GM12878 (cell line): Measurements from ENCODE around the gene PPP1R3F. TPM values are rescaled to one million over a fixed set of nuclear protein-coding genes. Genes with fewer than 3 reads are reported as not detected.

Experiments
- ATAC-seq: fragments of 200-7000 bp; cut with Tn5 transposase; 3 replicates; pipeline ENCODE4 v1.9.1; 2020; ENCODE audit warnings: mild to moderate bottlenecking, moderate library complexity
- BruUV-seq: library from RNA; stranded (reverse); fragments of 400-500 nt; replicated peaks from 2 replicates; lab custom pipeline; 2021; lab: Mats Ljungman, UMichigan
- CTCF ChIA-PET: fragments of 300-600 bp; sonication (Branson Sonifier 250); formaldehyde crosslinking; extraction: SDS; loops from one replicate; lab custom pipeline; 2021; ENCODE audit warnings: inconsistent platforms; lab: Yijun Ruan, JAX
- POLR2A ChIA-PET: fragments of 350-600 bp; formaldehyde crosslinking; extraction: SDS; loops from one replicate; lab custom pipeline; 2021; ENCODE audit warnings: inconsistent platforms; lab: Charles Lee
- RAD21 ChIA-PET: fragments of 300-600 bp; sonication (Branson Sonifier 250); formaldehyde crosslinking; loops from one replicate; lab custom pipeline; 2023; ENCODE audit warnings: antibody characterized with exemption; ENCODE audit not compliant: unreplicated experiment; lab: Charles Lee
- SMC1A ChIA-PET: fragments of 300-600 bp; sonication (Branson Sonifier 250); formaldehyde crosslinking; loops from one replicate; lab custom pipeline; 2023; ENCODE audit not compliant: unreplicated experiment, uncharacterized antibody; lab: Charles Lee
- DNase-seq: peaks from one replicate; pipeline ENCODE4 v3.0.0-alpha.2; 2011; ENCODE audit warnings: low read depth, low spot score
- FAIRE-seq: peaks from 3 replicates; lab custom pipeline; 2011; peaks lifted over from hg19 to GRCh38; lab: Jason Lieb, UNC
- H2AFZ ChIP-seq: 2 replicates; pipeline ENCODE4 v1.6.0; 2011; ENCODE audit warnings: low read depth, low read length, control low read depth; ENCODE audit not compliant: control insufficient read depth
- H3K27ac ChIP-seq: 2 replicates; pipeline ENCODE4 v1.5.1; 2011; ENCODE audit warnings: control low read depth; ENCODE audit not compliant: control insufficient read depth, insufficient read depth
- H3K27me3 ChIP-seq, 2 experiments: replicated peaks in 1 of 2; 2 replicates each; pipeline versions ENCODE4 v1.6.0 to v1.6.1; 2011; ENCODE audit warnings: low read length in 1 of 2; ENCODE audit not compliant: control insufficient read depth in 2 of 2, insufficient read depth in 2 of 2
- H3K36me3 ChIP-seq, 2 experiments: 2 replicates each; pipeline ENCODE4 v1.5.1; 2011; ENCODE audit warnings: low read length in 1 of 2; ENCODE audit not compliant: control insufficient read depth in 2 of 2, insufficient read depth in 2 of 2
- H3K4me1 ChIP-seq: 2 replicates; pipeline ENCODE4 v1.6.1; 2011; ENCODE audit warnings: mild to moderate bottlenecking, low read length, moderate library complexity, mixed read lengths; ENCODE audit not compliant: control insufficient read depth, insufficient read depth
- H3K4me2 ChIP-seq: 2 replicates; pipeline ENCODE4 v1.6.0; 2011; ENCODE audit warnings: control low read depth; ENCODE audit not compliant: control insufficient read depth, insufficient read depth
- H3K4me3 ChIP-seq: fragments of 200-600 bp; sonication (generic); 2 replicates; pipeline ENCODE4 v1.5.1; 2016
- H3K79me2 ChIP-seq: 2 replicates; pipeline ENCODE4 v1.6.0; 2011; ENCODE audit warnings: low read length; ENCODE audit not compliant: control insufficient read depth, insufficient read depth
- H3K9ac ChIP-seq: 2 replicates; pipeline ENCODE4 v1.8.0; 2011; ENCODE audit warnings: low read length, control low read depth, mixed read lengths; ENCODE audit not compliant: control insufficient read depth, insufficient read depth
- H3K9me3 ChIP-seq: replicated peaks from 3 replicates; pipeline ENCODE4 v1.5.1; 2011; ENCODE audit warnings: mild to moderate bottlenecking, low read length; ENCODE audit not compliant: control insufficient read depth, insufficient read depth
- H4K20me1 ChIP-seq: 2 replicates; pipeline ENCODE4 v1.6.0; 2011; ENCODE audit not compliant: control insufficient read depth, insufficient read depth
- CEBPB ChIP-seq, 2 experiments: fragments of 150-350 bp in 1 of 2; IDR thresholded peaks; 2 replicates each; pipeline ENCODE4 v1.6.1; 2012 to 2014; ENCODE audit warnings: low read depth in 2 of 2, low read length in 2 of 2, borderline replicate concordance in 1 of 2, inconsistent platforms in 1 of 2
- CHD1 ChIP-seq: IDR thresholded peaks from 2 replicates; pipeline ENCODE4 v1.6.1; 2012; ENCODE audit warnings: low read depth, low read length, improper control_type of control experiment
- IKZF1 ChIP-seq: fragments of 450-650 bp; conservative IDR thresholded peaks from 2 replicates; pipeline ENCODE4 v1.6.1; 2017; ENCODE audit warnings: antibody characterized with exemption, mild to moderate bottlenecking
- JUND ChIP-seq: IDR thresholded peaks from 2 replicates; pipeline ENCODE4 v1.6.1; 2012; ENCODE audit warnings: low read depth, mild to moderate bottlenecking, low read length, improper control_type of control experiment, moderate library complexity
- SIN3A ChIP-seq: IDR thresholded peaks from 2 replicates; pipeline ENCODE4 v1.6.1; 2012; ENCODE audit warnings: low read depth, low read length, improper control_type of control experiment
- SMC3 ChIP-seq: IDR thresholded peaks from 2 replicates; pipeline ENCODE4 v1.6.1; 2011; ENCODE audit warnings: low read length, improper control_type of control experiment, borderline replicate concordance
- SPI1 ChIP-seq: IDR thresholded peaks from 2 replicates; pipeline ENCODE4 v1.6.1; 2011; ENCODE audit warnings: low read depth, mild to moderate bottlenecking, low read length, moderate library complexity, borderline replicate concordance; ENCODE audit not compliant: insufficient read depth
- STAT1 ChIP-seq: fragments of 450-650 bp; conservative IDR thresholded peaks from 2 replicates; pipeline ENCODE4 v1.6.1; 2014; ENCODE audit warnings: antibody characterized with exemption, mild to moderate bottlenecking
- TCF12 ChIP-seq: IDR thresholded peaks from 2 replicates; pipeline ENCODE4 v1.6.1; 2011; ENCODE audit warnings: low read depth, mild to moderate bottlenecking, low read length
- TCF3 ChIP-seq: IDR thresholded peaks from 2 replicates; pipeline ENCODE4 v1.6.1; 2012; ENCODE audit warnings: low read depth, mild to moderate bottlenecking, low read length, borderline replicate concordance; ENCODE audit not compliant: insufficient read depth
- ZNF622 ChIP-seq: fragments of 450-650 bp; IDR thresholded peaks from 2 replicates; pipeline ENCODE4 v1.6.1; 2017; ENCODE audit warnings: mild to moderate bottlenecking, inconsistent platforms
- ZZZ3 ChIP-seq: IDR thresholded peaks from 2 replicates; pipeline ENCODE4 v1.6.1; 2011; ENCODE audit warnings: low read depth; ENCODE audit not compliant: control insufficient read depth, insufficient read length
- WGBS: methylation state at CpG from one replicate; pipeline ENCODE4 v1.1.6; 2016; ENCODE audit warnings: low lambda C conversion rate; ENCODE audit not compliant: insufficient replicate concordance, insufficient coverage; ENCODE audit errors: missing lambda C conversion rate; 5-methylcytosine and 5-hydroxymethylcytosine counted together
- in situ Hi-C: fragments of 300-500 bp; cut with MboI; formaldehyde crosslinking; loops from 9 replicates; pipeline ENCODE4 v1.14.3; 2018; ENCODE audit warnings: mixed read lengths
- intact Hi-C: fragments of 100-400 bp; cut with micrococcal nuclease; formaldehyde crosslinking; loops from one replicate; pipeline ENCODE4 v1.14.2; 2022; ENCODE audit not compliant: unreplicated experiment
- polyA plus RNA-seq, 11 experiments: library from polyadenylated mRNA; depleted of rRNA in 4 of 11; unstranded in 6 of 11; stranded (reverse) in 5 of 11; fragments of >200 nt; fragmentation: Nextera tagmentation in 4 of 11; fragmentation: Illumina TruSeq in 1 of 11; extraction: Ambion mirVana in 4 of 11; extraction: Trizol in 1 of 11; gene quantifications; 1 replicate in 1 of 11; 2 replicates in 10 of 11; pipeline versions ENCODE4 v1.2.1 to v1.2.3, GENCODE V29; 2011 to 2016; ENCODE audit warnings: inconsistent platforms in 2 of 11, missing spikeins in 2 of 11, low read depth in 1 of 11
- total RNA-seq, 4 experiments: library from RNA; depleted of rRNA in 3 of 4; stranded (reverse); fragments of >200 nt in 3 of 4; fragmentation: Illumina TruSeq in 1 of 4; extraction: Trizol in 1 of 4; gene quantifications; 2 replicates each; pipeline versions ENCODE4 v1.2.1 to v1.2.3, GENCODE V29; 2013 to 2021
- TF ChIP-seq, protein P1 (sequence below): fragments of 450-650 bp; IDR thresholded peaks from 2 replicates; pipeline ENCODE4 v1.6.1; 2017; ENCODE audit warnings: borderline replicate concordance

PPP1R3F gene
- total and polyA plus RNA-seq, 10 of the 15 experiments (the other 5 are each of a cell fraction or from before 2014, with no cell fraction given), result 0.18 to 4.4 (median 1.00) TPM

DNA sequence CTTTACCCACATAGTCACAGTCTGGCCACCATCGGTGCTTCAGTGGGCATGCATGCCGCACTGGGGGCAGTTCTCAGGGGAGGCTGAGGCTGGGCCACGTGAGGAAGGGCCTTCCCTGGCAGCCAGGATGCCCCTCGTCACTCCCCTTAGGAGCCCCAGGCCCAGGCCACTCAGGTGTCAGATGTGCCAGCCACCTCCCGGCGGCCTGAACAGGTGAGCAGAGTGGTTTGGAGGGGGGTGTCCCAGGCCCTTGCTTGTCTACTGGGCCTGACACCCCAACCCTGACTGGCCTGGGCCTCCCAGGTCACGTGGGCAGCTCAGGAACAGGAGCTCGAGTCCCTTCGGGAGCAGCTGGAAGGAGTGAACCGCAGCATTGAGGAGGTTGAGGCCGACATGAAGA, 22.2 kb upstream of the PPP1R3F start:
- no peak overlapping the region for H3K4me2 ChIP-seq
- ChIA-PET CTCF (interaction anchor here (0.6 kb wide), 1 partner anchor 12 kb away, joined by 3 read pairs; the partner anchor contains the start of gene CCDC22), RAD21 (no interaction called here), SMC1A (no interaction called here), POLR2A (no interaction called here)
- no peaks in the 10 kb centered on the region for H3K79me2 ChIP-seq
- H3K4me3 ChIP-seq, result no peak overlapping the region
- TF ChIP-seq TCF12, result no peak
- no peak for TF ChIP-seq ZNF622
- no peak for TF ChIP-seq CHD1
- no peak overlapping the region for H2AFZ ChIP-seq
- intact Hi-C loops, result no loop called here
- no TSS peak for BruUV-seq
- in situ Hi-C loops, result no loop called here
- no peaks in the 10 kb centered on the region for H3K27me3 ChIP-seq
- FAIRE-seq (no peak), DNase-seq (no peak), ATAC-seq (no peak)
- WGBS, result 74% methylated on average over 11 of the region's 11 CpGs
- H3K36me3 ChIP-seq, result peaks cover 0 to 2% of the 10 kb centered on the region in 2 experiments; a peak in 2 of 4 replicates
- no peaks in the 10 kb centered on the region for H3K4me1 ChIP-seq
- no peaks in the 10 kb centered on the region for H4K20me1 ChIP-seq
- no peaks in the 10 kb centered on the region for H3K9me3 ChIP-seq
- H3K9ac ChIP-seq, result no peak overlapping the region
- no peak overlapping the region for H3K27ac ChIP-seq

DNA sequence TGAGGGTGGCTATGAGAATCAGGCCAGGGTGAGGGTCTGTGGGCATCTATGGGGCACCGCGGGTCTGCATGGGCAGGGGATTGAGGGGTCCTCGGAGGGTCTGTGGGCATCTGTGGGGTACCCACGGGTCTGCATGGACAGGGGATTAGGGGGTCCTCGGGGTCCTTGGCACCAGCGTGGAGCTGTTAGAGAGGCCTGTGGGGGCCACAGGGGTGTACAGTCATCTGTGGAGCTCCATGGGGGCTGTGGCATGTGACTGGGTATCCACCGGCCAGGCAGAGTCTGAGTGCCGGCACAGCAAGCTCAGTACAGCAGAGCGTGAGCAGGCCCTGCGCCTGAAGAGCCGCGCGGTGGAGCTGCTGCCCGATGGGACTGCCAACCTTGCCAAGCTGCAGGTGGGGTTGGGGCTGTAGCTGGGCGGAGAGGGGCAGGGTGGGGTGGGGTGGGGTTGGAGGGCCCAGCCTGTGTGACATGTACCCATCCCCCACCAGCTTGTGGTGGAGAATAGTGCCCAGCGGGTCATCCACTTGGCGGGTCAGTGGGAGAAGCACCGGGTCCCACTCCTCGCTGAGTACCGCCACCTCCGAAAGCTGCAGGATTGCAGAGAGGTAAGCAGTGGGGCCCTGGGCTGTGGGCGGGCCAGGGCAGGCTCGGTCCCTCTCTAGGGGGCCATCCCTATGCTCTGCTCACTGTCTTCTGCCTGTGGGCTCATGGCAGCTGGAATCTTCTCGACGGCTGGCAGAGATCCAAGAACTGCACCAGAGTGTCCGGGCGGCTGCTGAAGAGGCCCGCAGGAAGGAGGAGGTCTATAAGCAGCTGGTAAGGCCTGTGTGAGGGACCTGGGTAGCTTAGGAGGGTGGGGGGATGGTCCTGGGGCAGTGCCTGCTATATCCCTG, 21.4 kb upstream of the PPP1R3F start:
- no peaks in the 10 kb centered on the region for H3K9me3 ChIP-seq
- no peak overlapping the region for H3K4me2 ChIP-seq
- no peaks in the 10 kb centered on the region for H3K79me2 ChIP-seq
- peaks cover 0 to 2% of the 10 kb centered on the region in 2 experiments; a peak in 2 of 4 replicates for H3K36me3 ChIP-seq
- ATAC-seq (no peak), DNase-seq (no peak), FAIRE-seq (no peak)
- intact Hi-C loops, result no loop called here
- CTCF ChIA-PET, result interaction anchor here (0.6 kb wide), 1 partner anchor 13 kb away, joined by 3 read pairs; the partner anchor contains the start of gene CCDC22
- SMC1A ChIA-PET, result no interaction called here
- H2AFZ ChIP-seq, result no peak overlapping the region
- BruUV-seq, result no TSS peak
- in situ Hi-C loops, result no loop called here
- WGBS, result 76% methylated on average over 28 of the region's 28 CpGs
- no peak overlapping the region for H3K4me3 ChIP-seq
- H3K4me1 ChIP-seq, result no peaks in the 10 kb centered on the region
- RAD21 ChIA-PET, result no interaction called here
- no peaks in the 10 kb centered on the region for H3K27me3 ChIP-seq
- no peaks in the 10 kb centered on the region for H4K20me1 ChIP-seq
- POLR2A ChIA-PET, result interaction anchor here (0.6 kb wide), 1 partner anchor 15 kb away, joined by 5 read pairs; no protein-coding TSS in a partner anchor
- H3K27ac ChIP-seq, result no peak overlapping the region
- H3K9ac ChIP-seq, result no peak overlapping the region
- TF ChIP-seq STAT1 (no peak), ZZZ3 (no peak), SMC3 (no peak), SIN3A (no peak), CEBPB (IDR thresholded peaks at IDR 0.05; ENCODE audit: borderline replicate concordance in 1 of 2, low read depth in 2 of 2, low read length in 2 of 2) (no peak), CHD1 (no peak), IKZF1 (no peak), TCF3 (no peak), JUND (no peak), SPI1 (no peak)
- TF ChIP-seq, protein P1, sequence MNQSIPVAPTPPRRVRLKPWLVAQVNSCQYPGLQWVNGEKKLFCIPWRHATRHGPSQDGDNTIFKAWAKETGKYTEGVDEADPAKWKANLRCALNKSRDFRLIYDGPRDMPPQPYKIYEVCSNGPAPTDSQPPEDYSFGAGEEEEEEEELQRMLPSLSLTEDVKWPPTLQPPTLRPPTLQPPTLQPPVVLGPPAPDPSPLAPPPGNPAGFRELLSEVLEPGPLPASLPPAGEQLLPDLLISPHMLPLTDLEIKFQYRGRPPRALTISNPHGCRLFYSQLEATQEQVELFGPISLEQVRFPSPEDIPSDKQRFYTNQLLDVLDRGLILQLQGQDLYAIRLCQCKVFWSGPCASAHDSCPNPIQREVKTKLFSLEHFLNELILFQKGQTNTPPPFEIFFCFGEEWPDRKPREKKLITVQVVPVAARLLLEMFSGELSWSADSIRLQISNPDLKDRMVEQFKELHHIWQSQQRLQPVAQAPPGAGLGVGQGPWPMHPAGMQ, result no peak
